SK-N-SH (cell line): ENCODE results near the gene AP2A2. TPM values are rescaled to one million over a fixed set of nuclear protein-coding genes. Genes with fewer than 3 reads are reported as not detected.

ENCODE experiments used
- CTCF ChIA-PET: fragments of 300-600, 350-600 bp; formaldehyde crosslinking; extraction: SDS; loops from one replicate; lab custom pipeline; 2021; lab: Yijun Ruan, JAX
- POLR2A ChIA-PET: fragments of 350-600 bp; sonication (Branson Sonifier 250); formaldehyde crosslinking; extraction: SDS; loops from one replicate; lab custom pipeline; 2020; ENCODE audit warnings: antibody characterized with exemption, inconsistent platforms; lab: Yijun Ruan, JAX
- DNase-seq: peaks from one replicate; pipeline ENCODE4 v3.0.0; 2012
- H2AFZ ChIP-seq: fragments of 200-600 bp; sonication (generic); 2 replicates; pipeline ENCODE4 v1.8.1; 2016; ENCODE audit warnings: antibody characterized with exemption, mild to moderate bottlenecking, low read depth
- H3F3A ChIP-seq: fragments of 200-600 bp; sonication (generic); replicated peaks from 2 replicates; pipeline ENCODE3; 2016; ENCODE audit warnings: antibody characterized with exemption, mild to moderate bottlenecking; ENCODE audit not compliant: insufficient read depth
- H3K27ac ChIP-seq, 2 experiments: fragments of 200-500 bp in 1 of 2; fragments of 200-600 bp in 1 of 2; sonication (Bioruptor generic) in 1 of 2; sonication (generic), shearing (Covaris generic) in 1 of 2; 2 replicates each; pipeline versions ENCODE4 v1.5.1 to v1.6.1; 2014 to 2016; ENCODE audit warnings: low read depth in 2 of 2, inconsistent platforms in 1 of 2, low read length in 1 of 2, mild to moderate bottlenecking in 1 of 2, mixed read lengths in 1 of 2
- H3K27me3 ChIP-seq: fragments of 200-600 bp; sonication (generic), shearing (Covaris generic); 2 replicates; pipeline ENCODE4 v1.6.1; 2016; ENCODE audit warnings: mixed run types; ENCODE audit not compliant: insufficient read depth
- H3K36me3 ChIP-seq, 2 experiments: fragments of 200-500 bp in 1 of 2; fragments of 200-600 bp in 1 of 2; sonication (Bioruptor generic) in 1 of 2; sonication (generic) in 1 of 2; replicated peaks in 1 of 2; 2 replicates each; pipeline versions ENCODE3 to v1.5.1; 2014 to 2016; ENCODE audit warnings: low read length in 1 of 2, mild to moderate bottlenecking in 1 of 2; ENCODE audit not compliant: insufficient read depth in 2 of 2, control insufficient read depth in 1 of 2
- H3K4me1 ChIP-seq, 2 experiments: fragments of 200-500 bp in 1 of 2; fragments of 200-600 bp in 1 of 2; sonication (Bioruptor generic) in 1 of 2; sonication (generic), shearing (Covaris generic) in 1 of 2; 2 replicates each; pipeline versions ENCODE4 v1.5.1 to v1.6.1; 2014 to 2016; ENCODE audit warnings: low read depth in 1 of 2, low read length in 1 of 2, mixed run types in 1 of 2; ENCODE audit not compliant: insufficient read depth in 2 of 2, control insufficient read depth in 1 of 2
- H3K4me2 ChIP-seq: fragments of 200-600 bp; sonication (generic), shearing (Covaris generic); 2 replicates; pipeline ENCODE4 v1.6.1; 2017; ENCODE audit warnings: mixed run types
- H3K4me3 ChIP-seq, 2 experiments: fragments of 200-500 bp in 1 of 2; fragments of 200-600 bp in 1 of 2; sonication (Bioruptor generic) in 1 of 2; sonication (generic), shearing (Covaris generic) in 1 of 2; 2 replicates each; pipeline versions ENCODE4 v1.5.1 to v1.8.1; 2014 to 2016; ENCODE audit warnings: low read depth in 2 of 2, inconsistent platforms in 1 of 2, low read length in 1 of 2, mild to moderate bottlenecking in 1 of 2, mixed read lengths in 1 of 2, moderate library complexity in 1 of 2
- H3K79me2 ChIP-seq: fragments of 200-600 bp; sonication (generic); 2 replicates; pipeline ENCODE4 v1.8.1; 2017; ENCODE audit warnings: mild to moderate bottlenecking; ENCODE audit not compliant: insufficient read depth
- H3K9ac ChIP-seq: fragments of 200-600 bp; sonication (generic); 2 replicates; pipeline ENCODE4 v1.6.1; 2017; ENCODE audit warnings: mixed run types
- H3K9me2 ChIP-seq: fragments of 200-600 bp; sonication (generic); 2 replicates; pipeline ENCODE4 v1.6.1; 2017; ENCODE audit warnings: mixed run types
- H3K9me3 ChIP-seq: fragments of 200-600 bp; sonication (generic); 2 replicates; pipeline ENCODE4 v1.6.1; 2017; ENCODE audit warnings: mixed run types, mild to moderate bottlenecking, moderate library complexity
- H4K20me1 ChIP-seq: fragments of 200-600 bp; sonication (generic); 2 replicates; pipeline ENCODE4 v1.6.1; 2017; ENCODE audit warnings: mild to moderate bottlenecking, mixed run types; ENCODE audit not compliant: insufficient read depth
- CHD2 ChIP-seq: fragments of 150-350 bp; IDR thresholded peaks from 2 replicates; pipeline ENCODE4 v1.6.1; 2018; ENCODE audit warnings: low read length; ENCODE audit not compliant: partially characterized antibody
- ELF1 ChIP-seq: IDR thresholded peaks from 2 replicates; pipeline ENCODE4 v1.4.0; 2012
- EP300 ChIP-seq, 2 experiments: IDR thresholded peaks; 2 replicates each; pipeline versions ENCODE4 v1.4.0 to v1.6.1; 2012; ENCODE audit warnings: borderline replicate concordance in 1 of 2, low read depth in 1 of 2, low read length in 1 of 2
- FOSL2 ChIP-seq: IDR thresholded peaks from 2 replicates; pipeline ENCODE4 v1.4.0; 2012; ENCODE audit warnings: low read depth, mild to moderate bottlenecking, moderate library complexity, borderline replicate concordance
- FOXM1 ChIP-seq: IDR thresholded peaks from 2 replicates; pipeline ENCODE4 v1.4.0; 2012; ENCODE audit warnings: low read depth, mild to moderate bottlenecking
- GABPA ChIP-seq: IDR thresholded peaks from 2 replicates; pipeline ENCODE4 v1.4.0; 2012; ENCODE audit warnings: low read depth, mild to moderate bottlenecking
- JUND ChIP-seq: IDR thresholded peaks from 2 replicates; pipeline ENCODE4 v1.4.0; 2012
- MEF2A ChIP-seq: IDR thresholded peaks from 2 replicates; pipeline ENCODE4 v1.4.0; 2012; ENCODE audit warnings: low read depth, borderline replicate concordance
- NFIC ChIP-seq: IDR thresholded peaks from 2 replicates; pipeline ENCODE4 v1.4.0; 2012; ENCODE audit warnings: borderline replicate concordance
- NRF1 ChIP-seq: IDR thresholded peaks from 2 replicates; pipeline ENCODE4 v1.6.1; 2012; ENCODE audit warnings: low read depth, mild to moderate bottlenecking, low read length
- RFX5 ChIP-seq: IDR thresholded peaks from 2 replicates; pipeline ENCODE4 v1.6.1; 2012; ENCODE audit warnings: mild to moderate bottlenecking, improper control_type of control experiment, low read length
- SIN3A ChIP-seq: IDR thresholded peaks from 2 replicates; pipeline ENCODE4 v1.6.1; 2012; ENCODE audit warnings: low read depth, mild to moderate bottlenecking, low read length, moderate library complexity, borderline replicate concordance
- TCF12 ChIP-seq: IDR thresholded peaks from 2 replicates; pipeline ENCODE4 v1.4.0; 2012
- WGBS: methylation state at CpG from one replicate; pipeline ENCODE4 v1.1.6; 2017; ENCODE audit warnings: low lambda C conversion rate; 5-methylcytosine and 5-hydroxymethylcytosine counted together
- polyA plus RNA-seq, 3 experiments: library from polyadenylated mRNA; depleted of rRNA; stranded (reverse); fragments of >200 nt; gene quantifications; 2 replicates each; pipeline ENCODE4 v1.2.3, GENCODE V29; 2012
- TF ChIP-seq, protein P1 (sequence below): IDR thresholded peaks from 2 replicates; pipeline ENCODE4 v1.4.0; 2012; ENCODE audit warnings: low read depth, borderline replicate concordance
- TF ChIP-seq, protein P2 (sequence below): IDR thresholded peaks from 2 replicates; pipeline ENCODE4 v1.4.0; 2012; ENCODE audit warnings: low read depth
- TF ChIP-seq, protein P3 (sequence below): fragments of 150-350 bp; IDR thresholded peaks from 2 replicates; pipeline ENCODE4 v1.6.1; 2017; ENCODE audit warnings: antibody characterized with exemption, low read length, low read depth, borderline replicate concordance
- TF ChIP-seq, protein P4 (sequence below): fragments of 200-600 bp; sonication (generic); IDR thresholded peaks from 2 replicates; pipeline ENCODE4 v1.6.1; 2017; ENCODE audit warnings: antibody characterized with exemption, mild to moderate bottlenecking, moderate library complexity
- TF ChIP-seq, protein P5 (sequence below): fragments of 150-350 bp; IDR thresholded peaks from 2 replicates; pipeline ENCODE4 v1.6.1; 2016; ENCODE audit warnings: mild to moderate bottlenecking, low read depth, low read length

The AP2A2 gene
- polyA plus RNA-seq, 1 of the 3 experiments (the other 2 are of a cell fraction), result 42.7 TPM

DNA sequence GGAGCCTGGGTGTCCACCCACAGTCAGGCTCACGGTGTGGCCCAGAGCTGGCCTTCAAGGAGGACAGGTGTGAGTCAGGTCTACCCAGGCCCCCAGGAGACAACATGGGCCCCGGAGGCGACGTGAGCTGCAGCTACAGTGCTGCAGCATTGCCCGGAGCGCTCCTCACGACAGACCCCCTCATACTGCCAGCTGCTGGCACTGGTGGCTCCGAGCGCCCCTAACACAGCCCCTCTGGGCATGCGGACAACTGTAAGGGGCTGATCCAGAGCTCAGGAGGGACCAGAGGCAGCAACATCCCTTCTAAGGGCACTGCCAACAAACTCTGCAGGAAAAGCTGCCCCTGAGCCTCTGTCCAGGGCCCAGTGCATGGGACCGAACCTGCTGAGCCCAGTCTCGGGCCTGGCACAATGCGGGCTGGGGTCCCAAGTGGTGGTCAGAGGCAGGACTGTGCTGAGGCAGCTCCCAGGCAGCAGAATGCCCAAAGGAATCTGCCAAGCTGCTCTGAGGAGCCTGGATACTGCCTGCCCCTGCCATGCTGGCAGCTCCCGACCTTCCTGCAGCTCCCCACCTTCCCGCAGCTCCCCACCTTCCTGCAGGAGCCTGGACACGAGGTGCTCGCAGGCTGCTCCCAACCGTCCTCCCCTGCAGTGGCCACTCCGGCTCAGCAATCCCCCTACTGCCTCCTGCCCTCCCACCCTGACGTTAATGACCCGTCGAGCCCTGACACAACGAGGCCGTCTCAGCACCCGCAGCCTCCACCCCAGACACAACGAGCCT is 30.1 kb upstream of the AP2A2 start:
- no peak overlapping the region for H2AFZ ChIP-seq
- no peak overlapping the region for H3K4me3 ChIP-seq
- H3K36me3 ChIP-seq, result peaks cover 0 to 24% of the 10 kb centered on the region in 2 experiments
- DNase-seq, result no peak
- no peaks in the 10 kb centered on the region for H3K27me3 ChIP-seq
- TF ChIP-seq GABPA (no peak), JUND (no peak), NFIC (no peak), FOXM1 (no peak), FOSL2 (no peak), CHD2 (no peak), NRF1 (no peak)
- TF ChIP-seq, protein P1, sequence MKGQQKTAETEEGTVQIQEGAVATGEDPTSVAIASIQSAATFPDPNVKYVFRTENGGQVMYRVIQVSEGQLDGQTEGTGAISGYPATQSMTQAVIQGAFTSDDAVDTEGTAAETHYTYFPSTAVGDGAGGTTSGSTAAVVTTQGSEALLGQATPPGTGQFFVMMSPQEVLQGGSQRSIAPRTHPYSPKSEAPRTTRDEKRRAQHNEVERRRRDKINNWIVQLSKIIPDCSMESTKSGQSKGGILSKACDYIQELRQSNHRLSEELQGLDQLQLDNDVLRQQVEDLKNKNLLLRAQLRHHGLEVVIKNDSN, result no peak
- TF ChIP-seq, protein P2, sequence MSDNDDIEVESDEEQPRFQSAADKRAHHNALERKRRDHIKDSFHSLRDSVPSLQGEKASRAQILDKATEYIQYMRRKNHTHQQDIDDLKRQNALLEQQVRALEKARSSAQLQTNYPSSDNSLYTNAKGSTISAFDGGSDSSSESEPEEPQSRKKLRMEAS, result no peak
- TF ChIP-seq, protein P3, sequence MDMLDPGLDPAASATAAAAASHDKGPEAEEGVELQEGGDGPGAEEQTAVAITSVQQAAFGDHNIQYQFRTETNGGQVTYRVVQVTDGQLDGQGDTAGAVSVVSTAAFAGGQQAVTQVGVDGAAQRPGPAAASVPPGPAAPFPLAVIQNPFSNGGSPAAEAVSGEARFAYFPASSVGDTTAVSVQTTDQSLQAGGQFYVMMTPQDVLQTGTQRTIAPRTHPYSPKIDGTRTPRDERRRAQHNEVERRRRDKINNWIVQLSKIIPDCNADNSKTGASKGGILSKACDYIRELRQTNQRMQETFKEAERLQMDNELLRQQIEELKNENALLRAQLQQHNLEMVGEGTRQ, result no peak
- TF ChIP-seq, all 33 proteins: peak for 0
- POLR2A ChIA-PET, result interaction anchor here (0.6 to 1.0 kb wide), 2 partner anchors 29 to 32 kb away, joined by 3 read pairs; no protein-coding TSS in a partner anchor
- Histone ChIP-seq H3K9me3 (no peaks in the 10 kb centered on the region), H4K20me1 (no peaks in the 10 kb centered on the region), H3F3A (no peaks in the 10 kb centered on the region), H3K79me2 (no peaks in the 10 kb centered on the region), H3K27ac (no peak overlapping the region), H3K4me1 (peaks cover 0 to 18% of the 10 kb centered on the region in 2 experiments; a peak in 1 of 4 replicates), H3K9me2 (no peaks in the 10 kb centered on the region), H3K4me2 (no peak overlapping the region), H3K9ac (no peak overlapping the region)
- WGBS, result 75% methylated on average over 8 of the region's 26 CpGs
- CTCF ChIA-PET, result interaction anchor here (0.7 to 2.3 kb wide), 6 partner anchors 16 to 156 kb away, joined by 3 to 6 read pairs (median 4); partner anchors contain the start of gene AP2A2

DNA sequence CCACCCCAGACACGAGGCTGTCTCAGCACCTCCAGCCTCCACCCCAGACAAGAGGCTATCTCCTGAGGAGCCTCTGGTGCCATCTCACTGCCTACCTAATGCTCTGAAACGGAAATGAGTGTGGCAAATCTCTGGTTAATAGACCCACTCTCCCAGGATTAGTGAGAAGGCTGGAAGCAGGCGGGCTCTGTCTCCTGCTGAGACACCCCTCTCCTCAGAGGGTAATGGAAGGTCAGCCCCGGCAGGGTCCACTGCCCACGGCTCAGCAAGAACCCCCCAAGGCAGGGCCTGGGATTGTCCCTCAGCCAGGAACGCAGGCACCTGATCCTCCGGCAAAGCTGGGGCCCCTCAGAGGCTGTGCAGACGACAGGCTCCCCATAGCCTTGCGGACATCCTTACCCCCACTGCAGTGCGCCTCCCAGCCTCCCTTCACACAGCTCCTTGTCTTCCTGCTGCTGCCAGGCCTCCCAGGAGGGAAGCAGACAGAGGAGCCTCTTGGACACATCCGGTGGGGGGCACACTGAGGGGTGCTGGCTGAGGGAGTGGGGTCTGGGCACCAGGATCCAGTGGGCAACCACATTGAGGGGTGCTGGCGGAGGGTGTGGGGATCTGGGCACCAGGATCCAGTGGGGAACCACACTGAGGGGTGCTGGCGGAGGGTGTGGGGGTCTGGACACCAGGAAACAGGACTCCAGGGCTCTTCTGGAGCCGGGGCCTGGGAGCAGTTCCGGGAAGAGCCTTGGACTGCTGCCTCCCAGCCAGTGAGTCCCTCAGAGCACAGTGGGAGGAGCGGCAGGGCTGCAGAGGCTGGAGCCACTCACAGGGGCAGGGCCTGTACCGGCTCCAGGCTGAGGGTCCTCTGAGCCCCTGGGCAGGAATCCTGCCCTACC is 28.2 kb upstream of the AP2A2 start:
- 85% methylated on average over 4 of the region's 17 CpGs for WGBS
- TF ChIP-seq TCF12, result no peak
- no peak for TF ChIP-seq ELF1
- TF ChIP-seq, protein P2, result no peak
- no peak for TF ChIP-seq EP300 (IDR thresholded peaks at IDR 0.05; ENCODE audit: borderline replicate concordance in 1 of 2, low read depth in 1 of 2, low read length in 1 of 2)
- TF ChIP-seq, protein P4, sequence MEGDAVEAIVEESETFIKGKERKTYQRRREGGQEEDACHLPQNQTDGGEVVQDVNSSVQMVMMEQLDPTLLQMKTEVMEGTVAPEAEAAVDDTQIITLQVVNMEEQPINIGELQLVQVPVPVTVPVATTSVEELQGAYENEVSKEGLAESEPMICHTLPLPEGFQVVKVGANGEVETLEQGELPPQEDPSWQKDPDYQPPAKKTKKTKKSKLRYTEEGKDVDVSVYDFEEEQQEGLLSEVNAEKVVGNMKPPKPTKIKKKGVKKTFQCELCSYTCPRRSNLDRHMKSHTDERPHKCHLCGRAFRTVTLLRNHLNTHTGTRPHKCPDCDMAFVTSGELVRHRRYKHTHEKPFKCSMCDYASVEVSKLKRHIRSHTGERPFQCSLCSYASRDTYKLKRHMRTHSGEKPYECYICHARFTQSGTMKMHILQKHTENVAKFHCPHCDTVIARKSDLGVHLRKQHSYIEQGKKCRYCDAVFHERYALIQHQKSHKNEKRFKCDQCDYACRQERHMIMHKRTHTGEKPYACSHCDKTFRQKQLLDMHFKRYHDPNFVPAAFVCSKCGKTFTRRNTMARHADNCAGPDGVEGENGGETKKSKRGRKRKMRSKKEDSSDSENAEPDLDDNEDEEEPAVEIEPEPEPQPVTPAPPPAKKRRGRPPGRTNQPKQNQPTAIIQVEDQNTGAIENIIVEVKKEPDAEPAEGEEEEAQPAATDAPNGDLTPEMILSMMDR, result no peak
- TF ChIP-seq, protein P3, result no peak
- TF ChIP-seq MEF2A, result no peak
- TF ChIP-seq SIN3A, result no peak
- TF ChIP-seq, protein P5, sequence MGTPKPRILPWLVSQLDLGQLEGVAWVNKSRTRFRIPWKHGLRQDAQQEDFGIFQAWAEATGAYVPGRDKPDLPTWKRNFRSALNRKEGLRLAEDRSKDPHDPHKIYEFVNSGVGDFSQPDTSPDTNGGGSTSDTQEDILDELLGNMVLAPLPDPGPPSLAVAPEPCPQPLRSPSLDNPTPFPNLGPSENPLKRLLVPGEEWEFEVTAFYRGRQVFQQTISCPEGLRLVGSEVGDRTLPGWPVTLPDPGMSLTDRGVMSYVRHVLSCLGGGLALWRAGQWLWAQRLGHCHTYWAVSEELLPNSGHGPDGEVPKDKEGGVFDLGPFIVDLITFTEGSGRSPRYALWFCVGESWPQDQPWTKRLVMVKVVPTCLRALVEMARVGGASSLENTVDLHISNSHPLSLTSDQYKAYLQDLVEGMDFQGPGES, result no peak
- TF ChIP-seq FOXM1, result no peak
- no peak for TF ChIP-seq RFX5

More for the DNA sequence above, 28.2 kb upstream of the AP2A2 start:
- no peak for DNase-seq
- H2AFZ ChIP-seq, result no peak overlapping the region
- no peak overlapping the region for H3K4me3 ChIP-seq
- no peak overlapping the region for H3K27ac ChIP-seq
- H3K9me3 ChIP-seq, result no peaks in the 10 kb centered on the region
- H3K79me2 ChIP-seq, result no peaks in the 10 kb centered on the region
- H3K27me3 ChIP-seq, result no peaks in the 10 kb centered on the region
- no peak overlapping the region for H3K9ac ChIP-seq
- ChIA-PET CTCF (interaction anchor here (0.5 to 2.6 kb wide), 18 partner anchors 13 to 305 kb away, joined by 3 to 21 read pairs (median 4); partner anchors contain the start of gene CHID1), POLR2A (interaction anchor here (0.7 to 1.2 kb wide), 2 partner anchors 13 to 38 kb away, joined by 3 read pairs; partner anchors contain the start of gene CHID1)
- H4K20me1 ChIP-seq, result no peaks in the 10 kb centered on the region
- no peaks in the 10 kb centered on the region for H3F3A ChIP-seq
- H3K36me3 ChIP-seq, result peaks cover 0 to 43% of the 10 kb centered on the region in 2 experiments
- H3K4me1 ChIP-seq, result peaks cover 0 to 3% of the 10 kb centered on the region in 2 experiments; a peak in 1 of 4 replicates
- no peak overlapping the region for H3K4me2 ChIP-seq
- H3K9me2 ChIP-seq, result no peaks in the 10 kb centered on the region
